CD4-positive, alpha-beta T cell (primary cell): ENCODE measurements around the gene ELL2. TPM values are rescaled to one million over a fixed set of nuclear protein-coding genes. Genes with fewer than 3 reads are reported as not detected.
A peak's percentile ranks its signal among the peaks of the same experiment; 100 is the strongest.

Experiments used
- ATAC-seq: fragments of 200-7000 bp; cut with Tn5 transposase; one replicate; pipeline ENCODE4 v1.10.0; 2022; ENCODE audit warnings: mild to moderate bottlenecking; ENCODE audit not compliant: poor library complexity
- CTCF ChIA-PET: fragments of 350-600 bp; sonication (Branson Sonifier 250); formaldehyde crosslinking; loops from one replicate; lab custom pipeline; 2021; ENCODE audit warnings: antibody characterized with exemption, inconsistent platforms; lab: Charles Lee
- POLR2A ChIA-PET: fragments of 350-600 bp; sonication (Branson Sonifier 250); formaldehyde crosslinking; loops from one replicate; lab custom pipeline; 2021; ENCODE audit warnings: antibody characterized with exemption, inconsistent platforms; lab: Charles Lee
- DNase-seq, 14 experiments: peaks; one replicate each; pipeline ENCODE4 v3.0.0-alpha.2; 2013 to 2020; ENCODE audit warnings: mixed read lengths in 2 of 14
- H3K27ac ChIP-seq, 2 donors: one replicate each; pipeline versions ENCODE4 v1.5.1 to v1.7.0; 2013; ENCODE audit warnings: low read length in 2 of 2, low read depth in 1 of 2, mild to moderate bottlenecking in 1 of 2
- H3K27me3 ChIP-seq, 2 experiments: 1 replicate in 1 of 2; 2 replicates in 1 of 2; pipeline versions ENCODE4 v1.6.1 to v1.7.0; 2013; ENCODE audit warnings: low read length in 2 of 2, control low read depth in 1 of 2, mild to moderate bottlenecking in 1 of 2, moderate library complexity in 1 of 2; ENCODE audit not compliant: insufficient read depth in 2 of 2, control insufficient read depth in 1 of 2
- H3K36me3 ChIP-seq: one replicate; pipeline ENCODE4 v1.6.1; 2013; ENCODE audit warnings: low read length, control low read depth; ENCODE audit not compliant: insufficient read depth
- H3K4me1 ChIP-seq: one replicate; pipeline ENCODE4 v1.6.1; 2013; ENCODE audit warnings: low read length, control low read depth; ENCODE audit not compliant: insufficient read depth
- H3K4me3 ChIP-seq: one replicate; pipeline ENCODE4 v1.5.1; 2013; ENCODE audit warnings: mild to moderate bottlenecking, low read length, moderate library complexity
- H3K9me3 ChIP-seq, 2 experiments: 1 replicate in 1 of 2; 2 replicates in 1 of 2; pipeline versions ENCODE4 v1.6.1 to v1.7.0; 2013; ENCODE audit warnings: low read length in 2 of 2, mild to moderate bottlenecking in 2 of 2, control low read depth in 1 of 2, moderate library complexity in 1 of 2; ENCODE audit not compliant: control insufficient read depth in 1 of 2, insufficient read depth in 1 of 2
- H3K27ac Mint-ChIP-seq: one replicate; pipeline ENCODE4 v1.8.0; 2020; ENCODE audit warnings: mixed read lengths
- H3K27me3 Mint-ChIP-seq: one replicate; pipeline ENCODE4 v1.8.0; 2021; ENCODE audit warnings: mixed read lengths
- H3K36me3 Mint-ChIP-seq: one replicate; pipeline ENCODE4 v1.8.0; 2021; ENCODE audit warnings: low read depth, mixed read lengths
- H3K4me1 Mint-ChIP-seq: one replicate; pipeline ENCODE4 v1.8.0; 2021; ENCODE audit warnings: low read depth, mixed read lengths
- H3K4me3 Mint-ChIP-seq: one replicate; pipeline ENCODE4 v1.8.0; 2020; ENCODE audit warnings: mild to moderate bottlenecking, mixed read lengths
- H3K9me3 Mint-ChIP-seq: one replicate; pipeline ENCODE4 v1.8.0; 2020; ENCODE audit warnings: mixed read lengths
- CTCF ChIP-seq: fragments of 200-600 bp; IDR thresholded peaks from one replicate; pipeline ENCODE4 v1.8.0; 2022; ENCODE audit warnings: antibody characterized with exemption, mild to moderate bottlenecking
- intact Hi-C, 2 experiments: fragments of 100-400 bp; cut with DNase I in 1 of 2; cut with micrococcal nuclease in 1 of 2; formaldehyde crosslinking; loops; one replicate each; pipeline versions ENCODE4 v1.15.1 to v1.9.0; 2023 to 2025; cut with DNase I, micrococcal nuclease
- total RNA-seq, 174 experiments: library from RNA in 2 of 174; stranded (reverse) in 2 of 174; gene quantifications; one replicate each; pipeline ENCODE4 v1.2.3 and lab custom pipeline; 2021 to 2026

The ELL2 gene
- total RNA-seq, 2 experiments from 2014 or later = 93.5 to 98.1 TPM

DNA sequence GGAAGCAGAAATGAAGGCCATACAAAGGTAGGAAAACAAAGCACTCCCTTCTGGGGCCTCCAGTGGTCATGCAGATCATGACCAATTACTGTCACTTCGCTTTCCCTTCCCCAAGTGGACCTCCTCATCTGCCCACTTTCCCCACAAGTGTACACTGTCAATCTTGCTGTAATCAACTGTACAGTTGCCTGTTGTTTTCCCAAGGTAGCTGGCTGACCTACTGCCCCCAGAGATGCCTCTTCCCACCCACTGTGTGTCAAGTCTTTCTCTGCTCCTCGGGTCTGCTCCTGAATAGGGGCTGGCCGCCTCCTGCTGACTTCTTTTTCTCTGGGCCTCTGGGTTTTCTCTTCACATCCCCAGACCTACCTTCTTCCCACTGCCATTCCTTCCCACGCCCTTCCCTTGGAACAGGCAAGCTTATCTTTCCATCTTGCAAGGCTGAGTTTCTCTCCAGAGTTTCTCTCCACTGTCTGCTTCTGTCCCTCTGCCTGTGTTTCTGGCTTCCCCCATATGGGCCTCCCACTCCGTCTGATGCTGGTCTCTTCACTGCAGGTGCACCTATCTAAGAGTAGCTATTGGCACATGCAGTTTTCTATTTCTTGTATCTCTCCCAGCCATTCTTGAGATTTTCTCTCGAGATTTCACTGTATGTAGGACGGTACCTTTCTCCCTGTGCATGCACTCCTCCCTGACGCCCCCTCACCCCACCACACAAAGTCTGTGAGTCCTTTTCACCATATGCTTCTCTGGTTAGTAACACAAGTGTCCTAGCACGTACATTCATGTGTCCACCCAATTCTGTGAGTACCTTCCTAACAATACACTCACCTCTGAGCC lies 2.4 kb downstream of the ELL2 start:
- POLR2A ChIA-PET = interaction anchor here (1.1 to 1.6 kb wide), 2 partner anchors 13 to 98 kb away, joined by 4 to 5 read pairs; no protein-coding TSS in a partner anchor
- intact Hi-C loops = loop anchor here (2.0 to 5.0 kb wide), 3 partner anchors 42 to 180 kb away; no protein-coding TSS in a partner anchor

DNA sequence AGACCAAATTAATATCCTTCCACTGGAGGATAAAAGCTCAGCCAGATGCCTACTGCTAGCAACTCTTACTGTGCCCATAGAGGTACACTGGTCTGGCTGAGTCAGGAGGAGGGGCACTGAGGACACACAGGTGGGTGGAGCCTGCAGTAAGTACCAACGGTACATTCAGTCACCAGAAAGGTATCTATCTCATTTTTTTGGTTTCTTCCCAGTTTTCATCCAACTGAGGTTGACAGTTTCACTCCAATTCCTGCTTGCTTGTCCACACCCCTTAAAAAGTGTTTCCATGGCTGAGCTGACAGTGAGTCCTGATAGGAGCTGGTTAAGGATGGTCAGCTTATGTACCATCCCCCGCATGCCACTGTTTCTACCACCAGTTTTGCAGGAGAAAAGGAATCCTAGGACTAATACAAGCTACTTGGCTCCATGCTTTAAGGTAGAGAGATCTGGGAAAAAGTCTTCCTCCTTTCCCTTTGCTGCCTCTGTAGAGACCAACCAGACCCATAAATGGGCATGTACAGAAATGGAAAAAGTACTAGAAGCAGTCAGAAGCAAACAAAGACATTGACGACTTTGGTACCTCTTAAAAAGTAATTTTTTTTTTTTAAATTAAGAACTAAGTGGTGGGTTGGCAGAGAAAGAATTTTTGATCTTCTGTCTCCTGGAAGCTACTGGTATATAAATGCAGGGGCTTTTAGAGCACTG lies 3.2 kb downstream of the ELL2 start:
- Mint-ChIP-seq H3K4me3 (peak overlapping the region; percentile 64), H3K4me1 (peaks cover 40% of the 10 kb centered on the region), H3K9me3 (no peaks in the 10 kb centered on the region), H3K27ac (no peak overlapping the region), H3K27me3 (no peaks in the 10 kb centered on the region), H3K36me3 (peaks cover 13% of the 10 kb centered on the region)
- ATAC-seq (no peak), DNase-seq (peak in 1 of 14 experiments; percentile 17)
- H3K36me3 ChIP-seq = no peaks in the 10 kb centered on the region
- intact Hi-C loops = loop anchor here (2.0 to 5.0 kb wide), 3 partner anchors 41 to 180 kb away; no protein-coding TSS in a partner anchor
- peaks cover 33% of the 10 kb centered on the region for H3K4me1 ChIP-seq
- no peak overlapping the region for H3K4me3 ChIP-seq
- TF ChIP-seq CTCF = no peak
- no peaks in the 10 kb centered on the region for H3K27me3 ChIP-seq
- ChIA-PET POLR2A (interaction anchor here (1.1 to 1.6 kb wide), 2 partner anchors 14 to 97 kb away, joined by 4 to 5 read pairs; no protein-coding TSS in a partner anchor), CTCF (interaction anchor here (0.6 to 1.0 kb wide), 2 partner anchors 89 to 178 kb away, joined by 3 read pairs; no protein-coding TSS in a partner anchor)
- no peak overlapping the region for H3K27ac ChIP-seq
- H3K9me3 ChIP-seq = no peaks in the 10 kb centered on the region

More for the DNA sequence above, 2.4 kb downstream of the ELL2 start:
- Mint-ChIP-seq H3K9me3 (no peaks in the 10 kb centered on the region), H3K4me3 (peak overlapping the region; percentile 96), H3K27ac (no peak overlapping the region), H3K36me3 (peaks cover 13% of the 10 kb centered on the region), H3K4me1 (peaks cover 40% of the 10 kb centered on the region), H3K27me3 (no peaks in the 10 kb centered on the region)
- TF ChIP-seq CTCF = no peak
- Histone ChIP-seq H3K4me3 (no peak overlapping the region), H3K9me3 (no peaks in the 10 kb centered on the region), H3K36me3 (no peaks in the 10 kb centered on the region), H3K4me1 (peaks cover 33% of the 10 kb centered on the region), H3K27ac (no peak overlapping the region), H3K27me3 (no peaks in the 10 kb centered on the region)
- DNase-seq (peak in 1 of 14 experiments; percentile 13), ATAC-seq (no peak)
- CTCF ChIA-PET = interaction anchor here (0.6 to 1.0 kb wide), 2 partner anchors 90 to 178 kb away, joined by 3 read pairs; no protein-coding TSS in a partner anchor

DNA sequence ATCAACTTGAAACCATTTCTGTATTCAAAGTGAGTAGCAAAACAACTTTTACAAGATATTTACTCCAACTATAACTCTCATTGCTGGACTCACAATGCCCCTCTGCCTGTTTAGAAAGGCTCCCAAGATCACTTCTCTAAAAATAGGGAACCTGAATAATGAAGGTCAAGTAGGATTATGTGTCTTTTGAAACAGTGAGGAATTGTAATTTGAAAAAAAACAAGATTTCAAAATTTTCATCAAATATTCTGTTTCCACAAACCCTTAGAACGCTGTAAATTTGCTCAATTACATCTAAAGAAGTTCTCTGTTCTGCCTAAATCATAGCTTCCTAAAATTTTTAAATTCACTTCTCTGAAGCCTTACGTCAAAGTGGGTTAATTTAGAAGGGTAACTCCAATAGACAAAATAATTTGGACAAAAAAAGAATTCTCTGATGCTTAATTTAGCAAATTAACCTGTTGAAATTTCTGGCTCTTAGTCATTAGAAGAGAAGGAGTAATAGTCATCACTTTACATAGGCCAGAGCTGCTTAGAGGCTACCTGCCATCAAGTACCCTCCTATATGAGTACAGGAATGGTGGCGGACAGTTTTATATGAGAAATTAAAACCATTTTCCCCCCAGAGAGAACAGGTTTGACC lies 4.0 kb downstream of the ELL2 start:
- POLR2A ChIA-PET = interaction anchor here (1.1 kb wide), 1 partner anchor 96 kb away, joined by 5 read pairs; no protein-coding TSS in a partner anchor
- Mint-ChIP-seq H3K27me3 (no peaks in the 10 kb centered on the region), H3K27ac (no peak overlapping the region), H3K4me3 (peak overlapping the region; percentile 64), H3K36me3 (peaks cover 13% of the 10 kb centered on the region), H3K9me3 (no peaks in the 10 kb centered on the region), H3K4me1 (peaks cover 41% of the 10 kb centered on the region)
- no peak for DNase-seq
- H3K36me3 ChIP-seq = no peaks in the 10 kb centered on the region
- no peaks in the 10 kb centered on the region for H3K27me3 ChIP-seq
- intact Hi-C loops = loop anchor here (2.0 to 5.0 kb wide), 3 partner anchors 40 to 179 kb away; no protein-coding TSS in a partner anchor
- H3K27ac ChIP-seq = no peak overlapping the region
- peaks cover 31% of the 10 kb centered on the region for H3K4me1 ChIP-seq
- no peak for TF ChIP-seq CTCF
- no peaks in the 10 kb centered on the region for H3K9me3 ChIP-seq
- H3K4me3 ChIP-seq = no peak overlapping the region
- ATAC-seq = no peak
- CTCF ChIA-PET = no interaction called here
